Measurements from ENCODE around the gene RNF32.
A peak's percentile ranks its signal among the peaks of the same experiment; 100 is the strongest.

RNF32 gene

DNA sequence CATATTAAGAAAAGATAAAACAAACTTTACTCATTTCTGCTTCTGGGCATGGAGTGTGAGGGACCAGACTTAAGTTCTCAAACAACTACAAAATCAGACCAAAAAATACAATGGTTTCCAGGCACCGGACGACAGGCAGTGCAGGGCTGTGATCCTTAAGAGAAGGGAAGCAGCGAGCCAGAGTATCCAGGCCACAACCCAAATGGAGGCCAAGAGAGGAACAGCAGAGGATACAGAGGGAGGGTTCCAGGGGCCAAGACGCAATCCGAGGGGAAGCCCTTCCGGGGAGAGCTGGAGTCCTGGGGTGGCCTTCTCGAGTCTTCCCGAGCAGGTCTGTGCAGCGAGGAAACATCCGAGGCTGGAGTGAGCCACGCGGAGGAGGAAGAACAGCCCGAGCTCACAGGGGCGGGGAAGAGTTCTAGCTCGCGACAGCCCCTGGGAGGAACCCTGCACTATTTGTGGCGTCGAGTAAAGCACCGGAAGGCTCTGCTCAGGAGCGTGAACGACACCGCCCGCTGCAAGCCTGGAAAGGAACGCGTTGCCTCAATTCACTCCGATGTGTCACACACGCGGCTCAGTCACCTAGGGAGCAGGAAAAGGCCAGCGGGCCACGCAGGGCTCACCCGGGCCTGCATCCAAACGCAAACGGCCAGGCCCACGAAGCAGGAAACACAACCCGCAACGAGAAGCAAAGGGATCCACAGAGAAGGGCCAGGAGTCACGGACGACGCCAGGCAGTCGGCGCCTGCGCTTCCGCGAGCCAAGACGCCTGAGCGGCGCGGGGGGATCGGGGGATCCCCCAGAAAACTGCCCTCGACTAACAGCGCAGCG, 933 bp upstream of the RNF32 start:
- TF ChIP-seq EGR1 (IDR thresholded peaks at IDR 0.05) (no peak), ZBTB7A (IDR thresholded peaks at IDR 0.05; ENCODE audit: low read depth) (no peak)
- TF ChIP-seq, protein P1, sequence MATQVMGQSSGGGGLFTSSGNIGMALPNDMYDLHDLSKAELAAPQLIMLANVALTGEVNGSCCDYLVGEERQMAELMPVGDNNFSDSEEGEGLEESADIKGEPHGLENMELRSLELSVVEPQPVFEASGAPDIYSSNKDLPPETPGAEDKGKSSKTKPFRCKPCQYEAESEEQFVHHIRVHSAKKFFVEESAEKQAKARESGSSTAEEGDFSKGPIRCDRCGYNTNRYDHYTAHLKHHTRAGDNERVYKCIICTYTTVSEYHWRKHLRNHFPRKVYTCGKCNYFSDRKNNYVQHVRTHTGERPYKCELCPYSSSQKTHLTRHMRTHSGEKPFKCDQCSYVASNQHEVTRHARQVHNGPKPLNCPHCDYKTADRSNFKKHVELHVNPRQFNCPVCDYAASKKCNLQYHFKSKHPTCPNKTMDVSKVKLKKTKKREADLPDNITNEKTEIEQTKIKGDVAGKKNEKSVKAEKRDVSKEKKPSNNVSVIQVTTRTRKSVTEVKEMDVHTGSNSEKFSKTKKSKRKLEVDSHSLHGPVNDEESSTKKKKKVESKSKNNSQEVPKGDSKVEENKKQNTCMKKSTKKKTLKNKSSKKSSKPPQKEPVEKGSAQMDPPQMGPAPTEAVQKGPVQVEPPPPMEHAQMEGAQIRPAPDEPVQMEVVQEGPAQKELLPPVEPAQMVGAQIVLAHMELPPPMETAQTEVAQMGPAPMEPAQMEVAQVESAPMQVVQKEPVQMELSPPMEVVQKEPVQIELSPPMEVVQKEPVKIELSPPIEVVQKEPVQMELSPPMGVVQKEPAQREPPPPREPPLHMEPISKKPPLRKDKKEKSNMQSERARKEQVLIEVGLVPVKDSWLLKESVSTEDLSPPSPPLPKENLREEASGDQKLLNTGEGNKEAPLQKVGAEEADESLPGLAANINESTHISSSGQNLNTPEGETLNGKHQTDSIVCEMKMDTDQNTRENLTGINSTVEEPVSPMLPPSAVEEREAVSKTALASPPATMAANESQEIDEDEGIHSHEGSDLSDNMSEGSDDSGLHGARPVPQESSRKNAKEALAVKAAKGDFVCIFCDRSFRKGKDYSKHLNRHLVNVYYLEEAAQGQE (IDR thresholded peaks at IDR 0.05; ENCODE audit: low read depth), result no peak
- TF ChIP-seq, protein P2, sequence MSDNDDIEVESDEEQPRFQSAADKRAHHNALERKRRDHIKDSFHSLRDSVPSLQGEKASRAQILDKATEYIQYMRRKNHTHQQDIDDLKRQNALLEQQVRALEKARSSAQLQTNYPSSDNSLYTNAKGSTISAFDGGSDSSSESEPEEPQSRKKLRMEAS (IDR thresholded peaks at IDR 0.05), result no peak
- TF ChIP-seq, protein P3, sequence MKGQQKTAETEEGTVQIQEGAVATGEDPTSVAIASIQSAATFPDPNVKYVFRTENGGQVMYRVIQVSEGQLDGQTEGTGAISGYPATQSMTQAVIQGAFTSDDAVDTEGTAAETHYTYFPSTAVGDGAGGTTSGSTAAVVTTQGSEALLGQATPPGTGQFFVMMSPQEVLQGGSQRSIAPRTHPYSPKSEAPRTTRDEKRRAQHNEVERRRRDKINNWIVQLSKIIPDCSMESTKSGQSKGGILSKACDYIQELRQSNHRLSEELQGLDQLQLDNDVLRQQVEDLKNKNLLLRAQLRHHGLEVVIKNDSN (IDR thresholded peaks at IDR 0.05), result no peak

DNA sequence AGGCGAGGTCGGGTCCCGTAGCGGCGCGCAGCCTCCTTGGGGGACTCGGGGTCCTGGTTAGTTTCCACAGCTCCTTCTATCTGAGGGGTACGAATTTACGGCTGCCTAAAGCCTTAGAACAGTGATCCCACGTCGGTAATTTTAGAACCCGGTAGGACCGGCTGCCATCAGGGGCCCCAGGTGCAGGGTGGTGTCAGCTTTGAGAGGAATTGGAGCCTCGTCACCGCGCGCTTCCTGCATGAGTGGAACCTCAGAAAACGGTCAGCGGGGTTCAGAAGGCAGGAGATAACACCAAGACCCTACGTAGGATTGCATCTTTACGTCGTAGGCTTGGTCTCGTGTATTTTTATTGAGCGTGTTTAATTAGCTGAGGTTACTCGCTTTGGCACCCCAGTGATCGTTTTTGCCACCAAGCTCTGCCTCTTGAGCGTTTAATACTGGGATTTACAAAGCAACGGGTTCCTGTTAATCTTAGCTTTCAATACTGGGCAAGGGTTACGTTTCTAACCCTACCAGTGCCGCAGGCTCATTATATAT, 443 bp downstream of the RNF32 start:
- TF ChIP-seq RAD21 (IDR thresholded peaks at IDR 0.05; ENCODE audit: low read depth) (no peak), TAF1 (IDR thresholded peaks at IDR 0.05; ENCODE audit: low read depth) (peak; percentile 15; the same call in 1 of the 2 replicates), ZBTB7A (IDR thresholded peaks at IDR 0.05; ENCODE audit: low read depth) (no peak), CREB1 (IDR thresholded peaks at IDR 0.05; ENCODE audit: low read depth) (no peak), EP300 (IDR thresholded peaks at IDR 0.05; ENCODE audit: borderline replicate concordance) (no peak), EGR1 (IDR thresholded peaks at IDR 0.05) (no peak), CEBPB (IDR thresholded peaks at IDR 0.05) (no peak), FOXM1 (IDR thresholded peaks at IDR 0.05; ENCODE audit: borderline replicate concordance, low read depth) (no peak)
- TF ChIP-seq, protein P2 (IDR thresholded peaks at IDR 0.05), result no peak

DNA sequence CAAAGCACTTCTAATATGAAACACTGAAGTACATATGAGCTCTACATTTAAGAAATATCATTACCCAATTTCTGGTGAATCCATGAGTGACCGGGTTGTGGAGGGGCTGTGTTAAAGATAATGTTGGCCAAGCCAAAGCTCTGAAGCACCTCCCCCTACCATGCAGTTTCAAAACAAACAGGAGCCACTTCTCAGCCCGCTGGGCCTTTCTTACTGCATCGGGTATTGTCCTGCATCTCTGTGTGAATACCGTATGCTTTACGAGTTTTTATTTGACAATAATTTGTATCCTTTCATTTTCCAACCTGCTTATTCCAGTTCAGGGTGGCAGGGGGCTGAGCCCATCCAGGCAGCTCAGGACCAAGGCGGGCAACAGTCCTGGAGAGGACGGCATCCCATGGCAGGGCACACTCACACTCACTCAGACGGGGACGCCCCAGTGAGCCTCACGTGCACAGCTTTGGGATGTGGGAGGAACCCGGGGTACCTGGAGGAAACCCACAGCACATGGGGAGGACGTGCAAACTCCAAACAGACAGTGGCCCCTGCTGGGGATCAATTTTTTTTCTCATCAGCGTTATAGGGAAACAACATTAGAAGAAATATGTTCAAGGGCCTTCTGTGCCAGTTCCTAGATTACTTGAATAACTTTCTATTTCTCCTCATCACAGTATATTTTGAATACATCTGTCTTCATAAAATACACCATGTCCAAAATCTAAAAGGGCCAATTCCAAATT, 1.9 kb downstream of the RNF32 start:
- TF ChIP-seq CREB1 (IDR thresholded peaks at IDR 0.05; ENCODE audit: low read depth) (no peak), EP300 (IDR thresholded peaks at IDR 0.05; ENCODE audit: borderline replicate concordance) (no peak), TCF12 (IDR thresholded peaks at IDR 0.05; ENCODE audit: low read depth) (no peak), TEAD4 (IDR thresholded peaks at IDR 0.05) (no peak), NFIC (IDR thresholded peaks at IDR 0.05) (no peak), EGR1 (IDR thresholded peaks at IDR 0.05) (no peak), YY1 (IDR thresholded peaks at IDR 0.05; ENCODE audit: low read depth) (no peak), RAD21 (IDR thresholded peaks at IDR 0.05; ENCODE audit: low read depth) (no peak), ZBTB7A (IDR thresholded peaks at IDR 0.05; ENCODE audit: low read depth) (no peak), CEBPB (IDR thresholded peaks at IDR 0.05) (no peak), FOXM1 (IDR thresholded peaks at IDR 0.05; ENCODE audit: borderline replicate concordance, low read depth) (no peak), TAF1 (IDR thresholded peaks at IDR 0.05; ENCODE audit: low read depth) (no peak)
- TF ChIP-seq, protein P2 (IDR thresholded peaks at IDR 0.05), result no peak
- TF ChIP-seq, protein P3 (IDR thresholded peaks at IDR 0.05), result no peak
- TF ChIP-seq, protein P1 (IDR thresholded peaks at IDR 0.05; ENCODE audit: low read depth), result no peak

DNA sequence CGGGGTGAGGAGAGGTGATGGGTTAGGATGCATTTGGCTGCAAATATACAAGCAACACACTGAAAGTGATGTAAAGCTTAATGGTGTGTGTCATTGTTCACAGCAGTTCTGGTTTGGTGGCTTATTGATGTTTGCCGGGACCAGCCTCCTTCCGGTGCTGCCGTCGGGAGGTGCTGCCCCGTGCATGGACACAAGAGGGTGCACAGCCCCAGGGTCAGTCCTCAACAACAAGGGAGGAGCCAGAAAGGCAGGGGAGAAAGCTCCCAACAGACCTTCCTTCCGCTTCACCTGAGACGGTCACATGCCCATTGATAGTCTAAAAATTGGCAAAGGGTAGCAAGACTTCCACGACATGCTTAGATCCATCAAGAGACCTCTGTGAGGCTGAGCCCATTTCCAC, 9.5 kb downstream of the RNF32 start:
- TF ChIP-seq RAD21 (IDR thresholded peaks at IDR 0.05; ENCODE audit: low read depth), result peak; percentile 37; the same call in 1 of the 2 replicates
- no peak for TF ChIP-seq FOXM1 (IDR thresholded peaks at IDR 0.05; ENCODE audit: borderline replicate concordance, low read depth)
- TF ChIP-seq, protein P2 (IDR thresholded peaks at IDR 0.05), result 0 out of 2 replicates have a peak, but pooled peaks have one; percentile 31
- no peak for TF ChIP-seq TEAD4 (IDR thresholded peaks at IDR 0.05)

DNA sequence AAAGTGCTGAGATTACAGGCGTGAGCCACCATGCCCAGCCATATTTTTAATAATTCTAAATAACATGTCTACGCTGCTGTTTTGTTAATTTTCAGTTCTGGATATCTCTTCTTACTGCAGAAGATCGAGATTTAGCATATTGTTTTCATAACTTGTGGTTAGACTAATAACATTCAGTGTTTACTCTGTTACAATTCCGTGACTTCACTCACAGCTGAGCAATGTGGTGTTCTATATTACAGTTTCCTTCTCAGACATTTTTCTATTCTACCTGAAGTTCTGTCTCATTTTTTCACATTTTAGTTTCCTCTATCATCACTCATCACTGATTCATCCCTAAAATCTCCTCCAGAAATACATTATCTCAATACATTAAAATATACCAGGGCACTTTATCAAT, 10.9 kb downstream of the RNF32 start:
- TF ChIP-seq, protein P3 (IDR thresholded peaks at IDR 0.05), result no peak
- TF ChIP-seq, protein P1 (IDR thresholded peaks at IDR 0.05; ENCODE audit: low read depth), result no peak
- TF ChIP-seq EP300 (IDR thresholded peaks at IDR 0.05; ENCODE audit: borderline replicate concordance) (no peak), RAD21 (IDR thresholded peaks at IDR 0.05; ENCODE audit: low read depth) (no peak), TEAD4 (IDR thresholded peaks at IDR 0.05) (no peak), CEBPB (IDR thresholded peaks at IDR 0.05) (no peak), NFIC (IDR thresholded peaks at IDR 0.05) (no peak), TAF1 (IDR thresholded peaks at IDR 0.05; ENCODE audit: low read depth) (no peak), CREB1 (IDR thresholded peaks at IDR 0.05; ENCODE audit: low read depth) (no peak), YY1 (IDR thresholded peaks at IDR 0.05; ENCODE audit: low read depth) (no peak), ZBTB7A (IDR thresholded peaks at IDR 0.05; ENCODE audit: low read depth) (no peak), TCF12 (IDR thresholded peaks at IDR 0.05; ENCODE audit: low read depth) (no peak), EGR1 (IDR thresholded peaks at IDR 0.05) (no peak), FOXM1 (IDR thresholded peaks at IDR 0.05; ENCODE audit: borderline replicate concordance, low read depth) (no peak)
- TF ChIP-seq, protein P2 (IDR thresholded peaks at IDR 0.05), result no peak

All from Ishikawa (cell line).